Measurements from ENCODE around the gene MESP2.

DNA sequence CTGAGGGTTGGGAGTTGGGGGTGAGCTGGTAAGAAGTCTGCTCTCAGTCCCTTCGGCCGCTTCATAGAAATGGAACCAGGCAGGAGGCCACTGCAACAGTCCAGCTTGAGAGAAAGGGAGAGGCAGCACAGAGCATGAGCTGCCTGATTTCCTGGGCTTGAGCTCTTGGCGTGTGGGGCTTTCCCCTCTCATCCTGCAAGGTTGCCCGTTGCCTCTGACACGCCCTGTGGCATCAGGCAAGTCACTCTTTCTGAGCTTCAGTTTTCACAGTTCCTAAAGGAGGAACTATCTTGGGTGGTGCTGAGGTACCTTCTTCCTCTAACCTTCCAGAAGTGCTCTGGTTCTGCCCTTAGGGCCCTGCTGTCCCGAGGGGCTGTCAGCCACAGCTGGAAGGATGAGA is 4.9 kb downstream of the MESP2 start:
- no peak for TF ChIP-seq EZH2 (IDR thresholded peaks at IDR 0.05; ENCODE audit: borderline replicate concordance, low read depth, low read length)
- TF ChIP-seq, protein P1, sequence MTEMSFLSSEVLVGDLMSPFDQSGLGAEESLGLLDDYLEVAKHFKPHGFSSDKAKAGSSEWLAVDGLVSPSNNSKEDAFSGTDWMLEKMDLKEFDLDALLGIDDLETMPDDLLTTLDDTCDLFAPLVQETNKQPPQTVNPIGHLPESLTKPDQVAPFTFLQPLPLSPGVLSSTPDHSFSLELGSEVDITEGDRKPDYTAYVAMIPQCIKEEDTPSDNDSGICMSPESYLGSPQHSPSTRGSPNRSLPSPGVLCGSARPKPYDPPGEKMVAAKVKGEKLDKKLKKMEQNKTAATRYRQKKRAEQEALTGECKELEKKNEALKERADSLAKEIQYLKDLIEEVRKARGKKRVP (CRISPR knock-in tag; IDR thresholded peaks at IDR 0.05): no peak
